K562 (cell line): ENCODE results near the gene ENG. TPM values are rescaled to one million over a fixed set of nuclear protein-coding genes. Genes with fewer than 3 reads are reported as not detected.

Experiments
- ARNT ChIP-seq, 2 experiments: fragments of 450-650 bp; IDR thresholded peaks; 2 replicates each; pipeline ENCODE4 v1.6.1; 2016; ENCODE audit warnings: mild to moderate bottlenecking in 1 of 2
- CBFA2T2 ChIP-seq: fragments of 450-650 bp; conservative IDR thresholded peaks from 2 replicates; pipeline ENCODE4 v1.6.1; 2017; ENCODE audit warnings: mild to moderate bottlenecking
- CTBP1 ChIP-seq: fragments of 450-650 bp; IDR thresholded peaks from 2 replicates; pipeline ENCODE4 v1.6.1; 2016; ENCODE audit warnings: borderline replicate concordance
- DIDO1 ChIP-seq: fragments of 450-650 bp; IDR thresholded peaks from 2 replicates; pipeline ENCODE4 v1.6.1; 2016; ENCODE audit warnings: low read depth, missing biosample characterization, missing genetic modification characterization
- E2F3 ChIP-seq: fragments of 250-450 bp; sonication (Bioruptor Pico); IDR thresholded peaks from 2 replicates; pipeline ENCODE4 v1.4.0; 2020; ENCODE audit warnings: mild to moderate bottlenecking
- EP400 ChIP-seq: fragments of 450-650 bp; IDR thresholded peaks from 2 replicates; pipeline ENCODE4 v1.6.1; 2017; ENCODE audit warnings: antibody characterized with exemption, mild to moderate bottlenecking, moderate library complexity
- FUS ChIP-seq: fragments of 200-400 bp; formaldehyde crosslinking; optimal IDR thresholded peaks from 2 replicates; pipeline ENCODE3; 2017; ENCODE audit warnings: low read depth, low read length
- GTF2F1 ChIP-seq: IDR thresholded peaks from 2 replicates; pipeline ENCODE4 v1.6.1; 2011; ENCODE audit warnings: low read depth, low read length, improper control_type of control experiment
- HIVEP1 ChIP-seq: fragments of 250-450 bp; sonication (Bioruptor Pico); IDR thresholded peaks from 2 replicates; pipeline ENCODE4 v1.4.0; 2020; ENCODE audit warnings: mild to moderate bottlenecking
- HOMEZ ChIP-seq: fragments of 250-450 bp; sonication (Bioruptor Pico); IDR thresholded peaks from 2 replicates; pipeline ENCODE4 v1.4.0; 2020; ENCODE audit warnings: mild to moderate bottlenecking, moderate library complexity
- MEF2A ChIP-seq: IDR thresholded peaks from 2 replicates; pipeline ENCODE4 v1.6.1; 2011; ENCODE audit warnings: low read depth, mild to moderate bottlenecking, low read length, moderate library complexity; ENCODE audit not compliant: control insufficient read depth
- MEF2D ChIP-seq: conservative IDR thresholded peaks from 2 replicates; pipeline ENCODE4 v1.6.1; 2016; ENCODE audit warnings: low read depth, missing genetic modification characterization, missing compliant biosample characterization
- MTA2 ChIP-seq: fragments of 450-650 bp; IDR thresholded peaks from 2 replicates; pipeline ENCODE4 v1.6.1; 2016; ENCODE audit warnings: low read depth
- NFIC ChIP-seq: fragments of 450-650 bp; IDR thresholded peaks from 2 replicates; pipeline ENCODE4 v1.6.1; 2017; ENCODE audit warnings: mild to moderate bottlenecking, inconsistent platforms
- POLR2G ChIP-seq: fragments of 200-400 bp; formaldehyde crosslinking; IDR thresholded peaks from 2 replicates; pipeline ENCODE4 v1.6.1; 2017; ENCODE audit warnings: low read depth, mild to moderate bottlenecking, antibody characterized with exemption, low read length, moderate library complexity
- RBFOX2 ChIP-seq: fragments of 200-400 bp; formaldehyde crosslinking; IDR thresholded peaks from 2 replicates; pipeline ENCODE4 v1.6.1; 2017; ENCODE audit warnings: low read depth, mild to moderate bottlenecking, low read length, moderate library complexity
- SRF ChIP-seq, 2 experiments: fragments of 250-450, 450-650 bp in 1 of 2; sonication (Bioruptor Pico) in 1 of 2; sonication (generic) in 1 of 2; formaldehyde crosslinking; IDR thresholded peaks; 2 replicates each; pipeline versions ENCODE4 v1.5.0 to v1.5.1; 2020 to 2022; ENCODE audit warnings: mild to moderate bottlenecking in 1 of 2, missing genetic modification reagents in 1 of 2
- TAL1 ChIP-seq: fragments of 450-650 bp; IDR thresholded peaks from 2 replicates; pipeline ENCODE4 v1.6.1; 2016; ENCODE audit warnings: mild to moderate bottlenecking
- TRIM28 ChIP-seq: fragments of 450-650 bp; IDR thresholded peaks from 2 replicates; pipeline ENCODE4 v1.6.1; 2017
- ZNF253 ChIP-seq: fragments of 250-450 bp; sonication (Bioruptor Pico); conservative IDR thresholded peaks from 2 replicates; pipeline ENCODE4 v1.6.1; 2021; ENCODE audit warnings: mild to moderate bottlenecking
- ZNF316 ChIP-seq: fragments of 450-650 bp; IDR thresholded peaks from 2 replicates; pipeline ENCODE4 v1.6.1; 2016
- ZNF354B ChIP-seq: fragments of 250-450 bp; sonication (Bioruptor Pico); IDR thresholded peaks from 2 replicates; pipeline ENCODE4 v1.4.0; 2020
- ZZZ3 ChIP-seq: fragments of 450-650 bp; IDR thresholded peaks from 2 replicates; pipeline ENCODE4 v1.6.1; 2016; ENCODE audit warnings: antibody characterized with exemption, mild to moderate bottlenecking, moderate library complexity
- polyA plus RNA-seq, 8 experiments: library from polyadenylated mRNA; depleted of rRNA in 4 of 8; stranded (reverse) in 5 of 8; unstranded in 3 of 8; fragments of >200 nt; fragmentation: Nextera tagmentation in 2 of 8; fragmentation: Illumina TruSeq in 1 of 8; extraction: Ambion mirVana in 2 of 8; extraction: Trizol in 1 of 8; gene quantifications; 2 replicates each; pipeline versions ENCODE4 v1.2.1 to v1.2.3, GENCODE V29; 2011 to 2014; ENCODE audit warnings: inconsistent platforms in 1 of 8, missing spikeins in 1 of 8
- total RNA-seq, 7 experiments: library from RNA; depleted of rRNA in 6 of 7; stranded (reverse); fragments of >200 nt in 6 of 7; fragmentation: Illumina TruSeq in 2 of 7; extraction: Trizol in 2 of 7; gene quantifications; 2 replicates each; pipeline versions ENCODE4 v1.2.1 to v1.2.3, GENCODE V29; 2011 to 2021; ENCODE audit warnings: low replicate concordance in 1 of 7
- TF ChIP-seq, protein P1 (sequence below): fragments of 450-650 bp; formaldehyde crosslinking; IDR thresholded peaks from 2 replicates; pipeline ENCODE4 v1.4.0; 2022; ENCODE audit warnings: mild to moderate bottlenecking, moderate library complexity
- TF ChIP-seq, protein P2 (sequence below): fragments of 250-450 bp; sonication (Bioruptor Pico); IDR thresholded peaks from 2 replicates; pipeline ENCODE4 v1.8.0; 2022; ENCODE audit warnings: moderate library complexity, mild to moderate bottlenecking, inconsistent platforms
- TF ChIP-seq, protein P3 (sequence below): fragments of 450-650 bp; IDR thresholded peaks from 2 replicates; pipeline ENCODE4 v1.6.1; 2017; ENCODE audit warnings: antibody characterized with exemption

Gene ENG
- total and polyA plus RNA-seq, 9 of the 15 experiments (the other 6 are each of a cell fraction or from before 2014, with no cell fraction given), result 0.04 to 0.40 (median 0.14) TPM; not detected in 1

GRCh38 chr9:127770905-127771569 lies 83.4 kb downstream of the ENG start (continued):
- no peak for TF ChIP-seq TRIM28
- TF ChIP-seq NFIC, result no peak
- TF ChIP-seq ZZZ3, result no peak
- peak in 1 of 2 experiments; percentile 74; a peak in 2 of 4 replicates for TF ChIP-seq SRF (CRISPR knock-in tag; IDR thresholded peaks at IDR 0.05)
- peak; percentile 66 for TF ChIP-seq POLR2G
- TF ChIP-seq, protein P1, sequence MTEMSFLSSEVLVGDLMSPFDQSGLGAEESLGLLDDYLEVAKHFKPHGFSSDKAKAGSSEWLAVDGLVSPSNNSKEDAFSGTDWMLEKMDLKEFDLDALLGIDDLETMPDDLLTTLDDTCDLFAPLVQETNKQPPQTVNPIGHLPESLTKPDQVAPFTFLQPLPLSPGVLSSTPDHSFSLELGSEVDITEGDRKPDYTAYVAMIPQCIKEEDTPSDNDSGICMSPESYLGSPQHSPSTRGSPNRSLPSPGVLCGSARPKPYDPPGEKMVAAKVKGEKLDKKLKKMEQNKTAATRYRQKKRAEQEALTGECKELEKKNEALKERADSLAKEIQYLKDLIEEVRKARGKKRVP (CRISPR knock-in tag), result no peak
- no peak for TF ChIP-seq MEF2A
- no peak for TF ChIP-seq ARNT (IDR thresholded peaks at IDR 0.05)
- peak; percentile 54; the same call in 1 of the 2 replicates for TF ChIP-seq CBFA2T2
- TF ChIP-seq GTF2F1, result no peak
- TF ChIP-seq MTA2, result 0 out of 2 replicates have a peak, but pooled peaks have one; percentile 17
- TF ChIP-seq RBFOX2, result peak; percentile 30; the same call in 1 of the 2 replicates
- no peak for TF ChIP-seq E2F3 (CRISPR knock-in tag)
- no peak for TF ChIP-seq ZNF253
- peak; percentile 49; the same call in 1 of the 2 replicates for TF ChIP-seq TAL1
- TF ChIP-seq ZNF316, result no peak
- TF ChIP-seq MEF2D (tag), result no peak
- TF ChIP-seq DIDO1 (tag), result no peak
- TF ChIP-seq EP400, result no peak
- no peak for TF ChIP-seq FUS
- no peak for TF ChIP-seq ZNF354B
- peak; percentile 62 for TF ChIP-seq CTBP1
- no peak for TF ChIP-seq HOMEZ (CRISPR knock-in tag)
- TF ChIP-seq, protein P2, sequence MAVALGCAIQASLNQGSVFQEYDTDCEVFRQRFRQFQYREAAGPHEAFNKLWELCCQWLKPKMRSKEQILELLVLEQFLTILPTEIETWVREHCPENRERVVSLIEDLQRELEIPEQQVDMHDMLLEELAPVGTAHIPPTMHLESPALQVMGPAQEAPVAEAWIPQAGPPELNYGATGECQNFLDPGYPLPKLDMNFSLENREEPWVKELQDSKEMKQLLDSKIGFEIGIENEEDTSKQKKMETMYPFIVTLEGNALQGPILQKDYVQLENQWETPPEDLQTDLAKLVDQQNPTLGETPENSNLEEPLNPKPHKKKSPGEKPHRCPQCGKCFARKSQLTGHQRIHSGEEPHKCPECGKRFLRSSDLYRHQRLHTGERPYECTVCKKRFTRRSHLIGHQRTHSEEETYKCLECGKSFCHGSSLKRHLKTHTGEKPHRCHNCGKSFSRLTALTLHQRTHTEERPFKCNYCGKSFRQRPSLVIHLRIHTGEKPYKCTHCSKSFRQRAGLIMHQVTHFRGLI (CRISPR knock-in tag), result no peak
- TF ChIP-seq, protein P3, sequence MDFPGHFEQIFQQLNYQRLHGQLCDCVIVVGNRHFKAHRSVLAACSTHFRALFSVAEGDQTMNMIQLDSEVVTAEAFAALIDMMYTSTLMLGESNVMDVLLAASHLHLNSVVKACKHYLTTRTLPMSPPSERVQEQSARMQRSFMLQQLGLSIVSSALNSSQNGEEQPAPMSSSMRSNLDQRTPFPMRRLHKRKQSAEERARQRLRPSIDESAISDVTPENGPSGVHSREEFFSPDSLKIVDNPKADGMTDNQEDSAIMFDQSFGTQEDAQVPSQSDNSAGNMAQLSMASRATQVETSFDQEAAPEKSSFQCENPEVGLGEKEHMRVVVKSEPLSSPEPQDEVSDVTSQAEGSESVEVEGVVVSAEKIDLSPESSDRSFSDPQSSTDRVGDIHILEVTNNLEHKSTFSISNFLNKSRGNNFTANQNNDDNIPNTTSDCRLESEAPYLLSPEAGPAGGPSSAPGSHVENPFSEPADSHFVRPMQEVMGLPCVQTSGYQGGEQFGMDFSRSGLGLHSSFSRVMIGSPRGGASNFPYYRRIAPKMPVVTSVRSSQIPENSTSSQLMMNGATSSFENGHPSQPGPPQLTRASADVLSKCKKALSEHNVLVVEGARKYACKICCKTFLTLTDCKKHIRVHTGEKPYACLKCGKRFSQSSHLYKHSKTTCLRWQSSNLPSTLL, result no peak
- no peak for TF ChIP-seq HIVEP1
